ENCODE results near the gene MYLK4.

DNA sequence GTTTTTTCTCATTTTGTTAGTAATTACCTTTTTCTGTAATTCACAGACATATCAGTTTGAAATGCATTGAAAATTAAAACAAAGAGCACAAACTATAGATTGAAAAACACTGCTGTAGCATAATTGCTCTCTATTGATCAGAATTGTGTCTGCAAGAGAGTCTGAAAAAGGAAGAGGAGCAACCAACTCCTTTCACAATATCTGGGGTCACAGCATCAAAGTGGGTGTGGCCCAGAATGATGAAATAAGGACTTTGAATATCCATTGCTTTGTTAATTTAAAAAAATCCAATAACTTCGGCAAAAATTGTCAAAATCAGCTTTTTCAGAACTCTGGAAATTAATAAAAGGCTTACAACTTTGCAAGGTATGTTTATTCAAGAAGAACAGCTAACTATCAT lies 99.2 kb downstream of the MYLK4 start:
- TF ChIP-seq POLR2A (IDR thresholded peaks at IDR 0.05; ENCODE audit: low read depth, low read length) (no peak), TAF1 (IDR thresholded peaks at IDR 0.05; ENCODE audit: borderline replicate concordance, low read depth, low read length) (no peak)

All from GM12892 (cell line).